Measurements from ENCODE around the gene ZDHHC11B.
"Not testable (repeated sequence)": the region's sequence is repeated elsewhere in the genome, so short reads cannot be mapped to it uniquely, and the experiment has no call there.

The ZDHHC11B gene

GRCh38 chr5:751992-752391 is 32.5 kb downstream of the ZDHHC11B start:
- DNase-seq: not testable (repeated sequence)

GRCh38 chr5:751496-751895 is 33.0 kb downstream of the ZDHHC11B start:
- DNase-seq: no peak

DNA sequence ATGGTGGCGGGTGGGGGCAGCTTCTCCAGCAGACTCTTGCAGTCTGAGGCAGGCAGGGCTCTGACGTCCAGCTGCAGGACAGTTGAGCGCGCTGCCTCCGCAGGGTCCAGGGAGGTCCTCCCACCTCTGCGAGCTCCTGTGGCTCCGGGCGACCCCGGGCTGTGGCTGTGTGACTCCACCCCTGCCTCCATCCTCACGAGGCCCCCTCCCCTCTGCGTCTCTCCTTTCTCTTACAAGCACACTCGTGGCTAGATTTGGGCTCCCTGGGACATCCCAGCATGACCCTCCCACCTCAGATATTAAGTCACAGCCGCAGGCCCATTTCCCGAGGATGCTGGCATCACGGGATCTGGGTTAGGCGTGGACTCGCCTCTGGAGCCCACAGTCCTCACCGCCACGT is 34.3 kb downstream of the ZDHHC11B start:
- not testable (repeated sequence) for DNase-seq

GRCh38 chr5:749101-749670 is 35.3 kb downstream of the ZDHHC11B start:
- no peak for DNase-seq

DNA sequence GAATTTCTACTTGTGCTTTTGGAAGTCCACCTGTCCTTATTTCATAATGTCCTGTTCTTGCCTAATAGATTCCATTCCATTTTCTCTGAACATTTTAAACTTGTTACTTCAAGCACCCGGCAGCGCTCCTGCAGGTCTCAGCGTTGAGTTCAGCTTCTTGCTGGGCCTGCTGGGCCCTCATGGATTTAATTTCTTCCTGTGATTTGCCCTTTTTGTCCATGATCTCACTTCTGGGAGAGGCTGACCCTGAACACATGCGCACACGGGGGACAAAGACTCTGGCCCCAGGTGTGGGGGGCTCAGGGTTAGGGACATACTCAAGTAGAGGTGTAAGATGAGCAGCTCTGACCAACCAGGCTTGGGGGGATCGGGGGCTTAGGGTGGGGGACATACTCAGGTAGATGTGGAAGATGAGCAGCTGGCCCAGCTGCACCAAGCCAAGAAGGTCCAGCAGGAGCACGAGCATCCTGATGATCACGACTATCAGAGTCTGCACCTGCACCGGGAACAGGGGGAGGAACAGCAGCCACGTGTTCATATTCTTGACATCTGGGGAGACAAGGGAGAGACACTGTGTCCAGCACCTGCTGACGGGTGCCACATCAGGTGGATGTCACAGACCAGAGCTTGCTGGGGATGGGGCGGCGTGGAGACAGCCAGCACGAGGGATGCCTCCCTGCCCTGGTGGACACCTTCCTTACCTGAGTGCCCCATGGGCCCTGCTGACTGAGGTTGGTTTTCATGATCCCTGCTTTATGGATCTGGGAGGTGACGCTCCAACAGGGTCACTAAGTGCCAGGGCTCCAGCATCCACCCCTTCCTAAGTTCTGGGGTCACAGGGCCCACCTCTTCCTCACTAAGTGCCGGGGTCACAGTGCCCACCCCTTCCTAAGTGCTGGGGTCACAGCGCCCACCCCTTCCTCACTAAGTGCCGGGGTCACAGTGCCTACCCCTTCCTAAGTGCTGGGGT is 36.2 kb downstream of the ZDHHC11B start:
- DNase-seq: not testable (repeated sequence)

- DNase-seq: not testable (repeated sequence)
These were observed 37.2 kb downstream of the ZDHHC11B start for GRCh38 chr5:747303-747844.

GRCh38 chr5:746258-746761 is 38.2 kb downstream of the ZDHHC11B start:
- DNase-seq: no peak

DNA sequence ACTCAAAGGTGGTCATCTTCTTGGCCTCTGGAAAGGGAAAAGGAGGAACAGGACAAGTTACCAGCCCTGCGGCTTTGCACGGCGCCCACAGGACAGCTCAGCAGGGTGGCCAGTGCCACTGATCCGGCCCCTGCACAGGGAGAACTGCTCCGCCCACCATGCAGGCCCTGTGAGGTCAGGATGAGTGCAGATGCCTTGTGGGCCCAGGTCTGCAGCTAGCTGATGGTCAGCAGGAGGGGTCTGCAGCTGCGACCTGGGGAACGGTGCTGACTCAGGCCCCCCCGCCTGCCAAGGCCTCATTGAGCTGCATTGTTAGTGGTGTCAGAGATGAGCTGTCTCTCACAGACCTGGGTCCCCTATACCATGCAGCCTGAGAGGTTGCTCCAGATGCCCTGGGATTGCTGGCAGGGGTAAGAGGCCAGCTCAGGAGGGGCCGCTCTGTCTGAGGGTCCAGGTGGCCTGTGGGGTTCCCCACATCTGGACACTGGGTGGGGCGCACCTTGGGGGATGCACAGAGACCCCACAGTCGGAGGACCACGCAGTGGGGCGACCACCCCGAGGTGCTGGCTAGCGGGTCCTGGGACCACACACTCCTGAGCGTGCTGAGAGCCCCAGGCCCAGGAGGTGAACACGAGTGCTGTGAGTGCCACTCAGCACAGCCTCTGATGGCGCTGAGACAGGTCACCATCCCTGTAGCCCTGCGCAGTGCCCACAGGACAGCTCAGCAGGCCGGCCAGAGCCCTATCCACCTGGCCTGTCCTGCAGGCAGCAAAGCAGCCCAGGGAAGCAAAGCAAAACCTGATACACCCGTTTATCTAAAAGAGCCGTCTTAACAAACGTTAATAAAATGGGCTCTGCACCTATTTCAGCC is 39.0 kb downstream of the ZDHHC11B start:
- not testable (repeated sequence) for DNase-seq

GRCh38 chr5:743696-744404 is 40.7 kb downstream of the ZDHHC11B start:
- DNase-seq: not testable (repeated sequence)

- not testable (repeated sequence) for DNase-seq
These were observed 42.3 kb downstream of the ZDHHC11B start for GRCh38 chr5:742276-742675.

DNA sequence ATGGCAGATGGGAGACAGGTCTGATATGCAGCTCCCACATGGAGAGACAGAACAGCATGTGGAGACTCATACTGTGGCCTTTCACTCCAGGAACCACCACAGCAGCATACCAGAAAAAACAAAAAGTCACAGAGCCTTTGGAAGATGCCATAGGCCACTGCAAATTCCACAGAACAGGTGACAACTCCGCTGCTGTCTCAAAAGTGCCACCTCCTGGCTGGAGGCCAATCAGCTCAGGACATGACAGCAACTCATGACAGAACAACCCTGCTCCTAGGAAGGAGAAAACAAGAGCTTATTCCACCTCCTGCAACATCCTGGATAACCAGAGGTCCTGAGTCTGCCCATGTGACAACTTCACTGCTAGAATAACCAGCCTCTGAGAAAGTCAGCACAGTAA is 50.4 kb downstream of the ZDHHC11B start:
- DNase-seq: not testable (repeated sequence)

GRCh38 chr5:732754-733454 is 51.6 kb downstream of the ZDHHC11B start:
- DNase-seq: not testable (repeated sequence)

DNA sequence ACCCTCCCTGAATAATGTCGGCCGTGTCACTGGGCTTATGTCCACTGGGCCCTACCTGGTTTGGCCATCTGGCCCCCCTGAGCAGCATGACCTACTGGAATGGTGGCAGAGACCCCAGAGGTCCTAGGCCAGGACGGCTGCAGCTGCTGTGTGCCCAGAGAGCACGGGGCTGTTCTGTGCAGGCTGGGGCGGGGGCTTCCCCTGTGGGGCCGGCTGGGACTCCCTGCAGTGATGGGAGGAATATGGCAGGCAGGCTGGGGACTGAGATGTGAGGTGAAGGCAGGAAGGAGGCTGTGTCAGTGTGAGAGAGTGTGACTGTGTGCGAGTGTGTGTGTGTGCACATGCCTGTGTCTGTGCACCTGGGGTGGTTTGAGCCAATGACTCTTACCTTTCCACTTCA is 55.3 kb downstream of the ZDHHC11B start:
- DNase-seq: not testable (repeated sequence)

DNA sequence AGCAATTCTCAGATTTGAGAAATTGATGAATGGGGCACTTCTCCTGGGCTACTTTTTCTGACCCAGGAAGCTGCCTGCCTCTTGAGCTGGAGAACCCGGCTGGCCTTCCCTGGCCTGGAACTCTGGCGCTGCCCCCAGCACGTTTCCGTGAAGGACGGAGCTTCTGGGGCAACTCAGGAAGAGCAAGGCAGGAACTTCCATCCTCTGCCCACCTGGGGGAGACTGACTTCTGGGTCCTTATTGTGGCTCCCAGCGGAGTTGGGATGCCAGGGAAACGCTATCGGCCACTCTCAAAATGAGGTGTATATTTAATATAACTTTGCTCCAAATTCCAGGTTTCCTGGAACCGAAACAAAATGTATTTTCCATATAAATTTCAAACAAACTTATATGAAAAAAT is 57.4 kb downstream of the ZDHHC11B start:
- not testable (repeated sequence) for DNase-seq

GRCh38 chr5:723865-724264 is 60.7 kb downstream of the ZDHHC11B start:
- not testable (repeated sequence) for DNase-seq

DNA sequence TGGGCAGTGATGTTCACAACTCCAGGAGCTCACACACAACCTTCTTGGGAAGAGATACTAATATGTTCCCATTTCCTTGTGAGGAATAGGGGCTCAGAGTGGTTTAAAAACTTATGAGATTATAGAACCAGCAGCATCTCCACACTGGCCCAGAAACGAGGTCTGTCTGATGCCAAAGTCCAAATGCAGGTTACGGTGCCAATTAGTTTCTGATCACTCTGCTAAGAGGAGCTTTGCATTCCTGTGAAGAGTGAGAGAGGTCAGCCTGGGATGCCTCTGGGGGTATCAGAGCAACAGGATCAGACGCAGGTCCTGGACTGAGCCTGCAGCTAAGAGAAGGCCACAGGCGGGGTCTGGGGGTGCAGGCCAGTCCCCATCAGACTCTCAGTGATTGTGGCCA is 61.2 kb downstream of the ZDHHC11B start:
- DNase-seq: not testable (repeated sequence)

DNA sequence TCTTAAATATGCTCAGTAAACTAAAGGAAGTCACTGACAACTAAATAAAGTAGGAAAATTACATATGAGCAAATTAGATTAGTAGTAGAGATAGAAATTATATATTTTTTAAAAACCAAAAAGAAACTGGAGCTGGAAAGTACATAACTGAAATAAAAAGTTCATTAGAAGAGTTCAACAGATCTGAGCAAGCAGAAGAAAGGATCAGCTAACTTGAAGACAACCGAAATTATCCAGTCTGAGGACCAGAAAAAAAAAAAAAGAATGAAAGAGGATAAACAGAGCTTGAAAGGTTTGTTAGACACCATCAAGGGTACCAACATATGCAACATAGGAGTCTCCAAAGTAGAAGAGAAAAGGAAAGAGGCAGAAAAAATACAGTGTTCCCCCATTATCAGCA is 65.2 kb downstream of the ZDHHC11B start:
- DNase-seq: not testable (repeated sequence)

- no peak for DNase-seq
These were observed 67.4 kb downstream of the ZDHHC11B start for GRCh38 chr5:717143-717542.

DNA sequence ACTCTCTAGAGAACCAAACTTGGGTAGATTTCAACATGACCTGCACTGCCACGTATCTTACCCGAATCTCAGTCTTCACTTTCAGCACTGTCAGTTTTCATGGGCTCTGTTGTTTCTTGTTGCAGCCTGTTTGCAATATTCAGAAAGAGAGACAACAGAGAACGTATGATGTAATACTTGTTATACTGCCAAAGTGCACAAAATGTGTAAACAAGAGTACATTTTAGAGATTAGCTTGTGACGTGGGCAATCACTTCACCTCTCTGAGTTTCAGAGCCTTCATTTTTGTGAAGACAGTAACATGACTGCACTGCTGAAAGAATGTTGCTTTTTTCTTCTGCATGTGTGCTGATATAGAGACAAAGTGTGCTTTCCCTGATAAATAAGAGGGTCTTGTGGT is 67.8 kb downstream of the ZDHHC11B start:
- not testable (repeated sequence) for DNase-seq

GRCh38 chr5:715636-716035 is 68.9 kb downstream of the ZDHHC11B start:
- DNase-seq: not testable (repeated sequence)

Measured in COR-L47 (cell line).